ENCODE measurements around the gene SLC49A3. TPM values are rescaled to one million over a fixed set of nuclear protein-coding genes. Genes with fewer than 3 reads are reported as not detected.
"Not testable (repeated sequence)": the region's sequence is repeated elsewhere in the genome, so short reads cannot be mapped to it uniquely, and the experiment has no call there.

SLC49A3 gene
- polyA plus RNA-seq, 1 donor (not counting 4 experiments of a cell fraction or from before 2014, with no cell fraction given) = 0.04 TPM

DNA sequence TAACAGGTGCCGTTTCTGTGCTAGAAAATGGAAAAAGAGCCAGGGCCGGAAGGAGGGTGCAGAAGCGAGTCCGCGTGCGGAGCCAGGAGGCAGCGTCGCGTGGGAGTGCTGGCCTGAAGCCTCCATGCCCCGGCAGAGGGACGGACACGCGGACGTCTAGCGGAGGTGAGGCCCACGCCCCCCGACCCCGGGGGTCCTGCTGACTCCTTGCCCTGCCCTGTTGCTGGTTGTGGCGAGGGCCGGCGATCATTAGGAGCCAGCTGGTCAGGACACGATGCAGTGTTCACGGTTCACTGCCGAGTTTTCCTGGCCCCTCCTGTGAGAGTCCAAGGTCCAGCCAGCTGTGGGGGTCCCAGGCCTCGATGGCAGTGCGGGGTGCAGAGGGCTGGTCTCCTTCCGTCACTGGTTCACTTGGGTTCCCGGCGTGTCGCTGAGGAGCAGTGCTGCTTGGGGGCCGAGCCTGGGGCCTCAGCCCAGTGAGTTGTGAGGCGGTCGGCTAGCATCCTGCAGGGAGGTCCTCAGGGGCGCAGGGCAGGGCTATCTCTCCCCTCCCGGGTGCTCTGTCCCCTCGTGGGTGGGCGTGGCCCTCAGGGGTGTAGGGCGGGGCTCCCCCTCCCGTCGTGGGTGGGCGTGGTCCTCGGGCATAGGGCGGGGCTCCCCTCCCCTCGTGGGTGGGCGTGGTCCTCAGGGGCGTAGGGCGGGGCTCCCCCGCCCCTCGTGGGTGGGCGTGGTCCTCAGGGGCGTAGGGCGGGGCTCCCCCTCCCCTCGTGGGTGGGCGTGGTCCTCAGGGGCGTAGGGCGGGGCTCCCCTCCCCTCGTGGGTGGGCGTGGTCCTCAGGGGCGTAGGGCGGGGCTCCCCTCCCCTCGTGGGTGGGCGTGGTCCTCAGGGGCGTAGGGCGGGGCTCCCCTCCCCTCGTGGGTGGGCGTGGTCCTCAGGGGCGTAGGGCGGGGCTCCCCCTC lies 42.3 kb upstream of the SLC49A3 start:
- H3K4me3 ChIP-seq (ENCODE audit: control insufficient read depth in 2 of 3, extremely low read depth in 1 of 3, insufficient read depth in 2 of 3, low read depth in 1 of 3, low read length in 3 of 3); H3K27ac ChIP-seq (ENCODE audit: control insufficient read depth, insufficient read depth, low read length); H3K4me2 ChIP-seq (ENCODE audit: control insufficient read depth, extremely low read depth, insufficient read depth, low read depth, low read length); H3K9me1 ChIP-seq (ENCODE audit: control insufficient read depth, extremely low read depth, insufficient read depth, low read length); H3K9ac ChIP-seq (ENCODE audit: control insufficient read depth, extremely low read depth, insufficient read depth, low read length); FAIRE-seq; H4K20me1 ChIP-seq (ENCODE audit: control insufficient read depth, extremely low read depth, insufficient read depth, low read length); H3K27me3 ChIP-seq (ENCODE audit: control insufficient read depth, extremely low read depth, insufficient read depth, low read length); DNase-seq (ENCODE audit: low read depth, low spot score); H3K9me3 ChIP-seq (ENCODE audit: control insufficient read depth, low read depth, low read length); dilution Hi-C loops (cut with MboI; ENCODE audit: extremely low pct_ligation_motif_present, low sequenced_read_pairs); H2AFZ ChIP-seq (ENCODE audit: control insufficient read depth, low read length); H3K4me1 ChIP-seq (ENCODE audit: control insufficient read depth, extremely low read depth, insufficient read depth, low read length): not testable (repeated sequence)
- H3K79me2 ChIP-seq (ENCODE audit: control insufficient read depth, insufficient read depth, low read length) = peaks cover 25% of the 10 kb centered on the region
- H3K36me3 ChIP-seq (ENCODE audit: control insufficient read depth in 2 of 2, extremely low read depth in 1 of 2, insufficient read depth in 2 of 2, low read length in 2 of 2) = peaks cover 21 to 32% of the 10 kb centered on the region in 2 experiments

DNA sequence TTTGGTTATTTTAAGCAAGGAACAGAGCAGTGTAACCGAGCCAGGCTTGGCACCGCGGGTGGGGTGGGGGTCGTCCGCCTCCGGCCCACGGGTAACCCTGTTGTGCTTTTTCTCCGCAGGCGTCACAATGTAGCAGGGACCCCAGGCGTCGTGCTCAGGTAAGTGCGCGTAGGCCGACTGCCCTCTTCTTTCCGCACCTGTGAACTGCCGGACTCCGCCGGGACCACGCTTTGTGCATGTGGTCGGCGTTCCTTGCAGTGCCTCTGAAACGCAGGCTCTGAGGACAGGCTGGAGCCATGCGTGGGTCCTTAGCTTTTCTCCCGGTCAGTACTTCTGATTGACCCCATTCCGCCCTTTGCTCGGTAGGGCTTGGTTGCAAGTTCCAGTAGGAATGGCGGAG lies 41.6 kb upstream of the SLC49A3 start:
- Histone ChIP-seq H2AFZ (ENCODE audit: control insufficient read depth, low read length) (no peak overlapping the region), H3K79me2 (ENCODE audit: control insufficient read depth, insufficient read depth, low read length) (peaks cover 32% of the 10 kb centered on the region), H3K4me1 (ENCODE audit: control insufficient read depth, extremely low read depth, insufficient read depth, low read length) (no peaks in the 10 kb centered on the region), H3K9me3 (ENCODE audit: control insufficient read depth, low read depth, low read length) (no peaks in the 10 kb centered on the region), H3K4me3 (ENCODE audit: control insufficient read depth in 2 of 3, extremely low read depth in 1 of 3, insufficient read depth in 2 of 3, low read depth in 1 of 3, low read length in 3 of 3) (no peak overlapping the region), H3K4me2 (ENCODE audit: control insufficient read depth, extremely low read depth, insufficient read depth, low read depth, low read length) (no peak overlapping the region), H3K9ac (ENCODE audit: control insufficient read depth, extremely low read depth, insufficient read depth, low read length) (no peak overlapping the region), H3K9me1 (ENCODE audit: control insufficient read depth, extremely low read depth, insufficient read depth, low read length) (peaks cover 2% of the 10 kb centered on the region), H3K27me3 (ENCODE audit: control insufficient read depth, extremely low read depth, insufficient read depth, low read length) (no peaks in the 10 kb centered on the region), H3K27ac (ENCODE audit: control insufficient read depth, insufficient read depth, low read length) (no peak overlapping the region), H4K20me1 (ENCODE audit: control insufficient read depth, extremely low read depth, insufficient read depth, low read length) (peaks cover 2% of the 10 kb centered on the region), H3K36me3 (ENCODE audit: control insufficient read depth in 2 of 2, extremely low read depth in 1 of 2, insufficient read depth in 2 of 2, low read length in 2 of 2) (peaks cover 18 to 30% of the 10 kb centered on the region in 2 experiments)
- no peak for DNase-seq (ENCODE audit: low read depth, low spot score)
- FAIRE-seq = no peak
- dilution Hi-C loops (cut with MboI; ENCODE audit: extremely low pct_ligation_motif_present, low sequenced_read_pairs) = no loop called here
- TF ChIP-seq EZH2 (IDR thresholded peaks at IDR 0.05; ENCODE audit: low read length) = no peak
- TF ChIP-seq, protein P1, sequence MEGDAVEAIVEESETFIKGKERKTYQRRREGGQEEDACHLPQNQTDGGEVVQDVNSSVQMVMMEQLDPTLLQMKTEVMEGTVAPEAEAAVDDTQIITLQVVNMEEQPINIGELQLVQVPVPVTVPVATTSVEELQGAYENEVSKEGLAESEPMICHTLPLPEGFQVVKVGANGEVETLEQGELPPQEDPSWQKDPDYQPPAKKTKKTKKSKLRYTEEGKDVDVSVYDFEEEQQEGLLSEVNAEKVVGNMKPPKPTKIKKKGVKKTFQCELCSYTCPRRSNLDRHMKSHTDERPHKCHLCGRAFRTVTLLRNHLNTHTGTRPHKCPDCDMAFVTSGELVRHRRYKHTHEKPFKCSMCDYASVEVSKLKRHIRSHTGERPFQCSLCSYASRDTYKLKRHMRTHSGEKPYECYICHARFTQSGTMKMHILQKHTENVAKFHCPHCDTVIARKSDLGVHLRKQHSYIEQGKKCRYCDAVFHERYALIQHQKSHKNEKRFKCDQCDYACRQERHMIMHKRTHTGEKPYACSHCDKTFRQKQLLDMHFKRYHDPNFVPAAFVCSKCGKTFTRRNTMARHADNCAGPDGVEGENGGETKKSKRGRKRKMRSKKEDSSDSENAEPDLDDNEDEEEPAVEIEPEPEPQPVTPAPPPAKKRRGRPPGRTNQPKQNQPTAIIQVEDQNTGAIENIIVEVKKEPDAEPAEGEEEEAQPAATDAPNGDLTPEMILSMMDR (optimal IDR thresholded peaks at IDR 0.05 in 1 of 3, IDR thresholded peaks at IDR 0.05 in 1 of 3, conservative IDR thresholded peaks at IDR 0.05 in 1 of 3; ENCODE audit: extremely low read depth in 1 of 3, insufficient read depth in 2 of 3, low read length in 3 of 3) = no peak
